Stromal cell of bone marrow (primary cell): Measurements from ENCODE around the gene OMG.
"Not testable (repeated sequence)": the region's sequence is repeated elsewhere in the genome, so short reads cannot be mapped to it uniquely, and the experiment has no call there.

Experiments
- DNase-seq: peaks from one replicate; pipeline ENCODE4 v3.0.0-alpha.2; 2012; ENCODE audit warnings: low read depth

Gene OMG

GRCh38 chr17:31262923-31263322 is 34.1 kb downstream of the OMG start:
- DNase-seq = not testable (repeated sequence)

GRCh38 chr17:31261601-31262000 is 35.4 kb downstream of the OMG start:
- DNase-seq = no peak

- no peak for DNase-seq
Measured at GRCh38 chr17:31260151-31260550, 36.9 kb downstream of the OMG start.

DNA sequence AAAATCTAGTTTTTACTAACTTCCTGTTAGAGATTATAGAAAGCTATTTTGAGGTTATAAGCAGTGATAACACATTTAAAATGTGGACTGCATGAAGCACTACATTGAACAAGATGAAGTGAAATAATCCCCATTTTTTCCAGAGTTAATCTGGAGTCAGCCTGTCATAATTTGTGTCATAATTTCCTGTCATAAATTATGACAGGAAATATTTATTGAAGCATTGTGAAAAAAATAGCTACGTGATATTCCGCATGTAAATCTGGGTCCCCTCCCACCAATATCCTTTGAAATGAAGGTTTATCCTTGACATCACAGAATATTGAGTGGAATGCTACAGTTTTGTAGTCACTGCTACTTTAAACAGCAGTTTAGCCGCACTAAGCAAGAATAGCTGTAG is 40.1 kb downstream of the OMG start:
- DNase-seq = no peak

DNA sequence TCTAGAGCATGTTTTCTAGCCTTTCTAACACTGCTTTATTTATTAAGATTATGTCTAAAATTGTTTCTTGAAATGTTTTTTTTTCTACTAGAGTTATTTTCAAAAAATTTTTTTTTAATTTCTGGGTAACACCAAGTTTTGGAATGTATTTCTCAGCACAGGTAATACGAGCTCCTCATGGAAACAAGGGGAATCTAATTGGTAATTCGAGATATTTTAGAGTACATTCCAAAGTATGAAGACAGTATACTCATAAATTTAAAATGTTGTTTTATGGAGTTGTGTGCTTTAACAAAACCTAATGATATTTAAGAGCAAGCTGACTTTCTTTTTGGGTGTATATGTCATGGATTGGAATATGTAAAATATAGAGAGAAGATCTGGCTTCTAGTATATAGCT is 42.4 kb downstream of the OMG start:
- DNase-seq = no peak

- DNase-seq = no peak
Measured at GRCh38 chr17:31252741-31253140, 44.3 kb downstream of the OMG start.

GRCh38 chr17:31251970-31252328 is 45.1 kb downstream of the OMG start:
- DNase-seq = no peak

DNA sequence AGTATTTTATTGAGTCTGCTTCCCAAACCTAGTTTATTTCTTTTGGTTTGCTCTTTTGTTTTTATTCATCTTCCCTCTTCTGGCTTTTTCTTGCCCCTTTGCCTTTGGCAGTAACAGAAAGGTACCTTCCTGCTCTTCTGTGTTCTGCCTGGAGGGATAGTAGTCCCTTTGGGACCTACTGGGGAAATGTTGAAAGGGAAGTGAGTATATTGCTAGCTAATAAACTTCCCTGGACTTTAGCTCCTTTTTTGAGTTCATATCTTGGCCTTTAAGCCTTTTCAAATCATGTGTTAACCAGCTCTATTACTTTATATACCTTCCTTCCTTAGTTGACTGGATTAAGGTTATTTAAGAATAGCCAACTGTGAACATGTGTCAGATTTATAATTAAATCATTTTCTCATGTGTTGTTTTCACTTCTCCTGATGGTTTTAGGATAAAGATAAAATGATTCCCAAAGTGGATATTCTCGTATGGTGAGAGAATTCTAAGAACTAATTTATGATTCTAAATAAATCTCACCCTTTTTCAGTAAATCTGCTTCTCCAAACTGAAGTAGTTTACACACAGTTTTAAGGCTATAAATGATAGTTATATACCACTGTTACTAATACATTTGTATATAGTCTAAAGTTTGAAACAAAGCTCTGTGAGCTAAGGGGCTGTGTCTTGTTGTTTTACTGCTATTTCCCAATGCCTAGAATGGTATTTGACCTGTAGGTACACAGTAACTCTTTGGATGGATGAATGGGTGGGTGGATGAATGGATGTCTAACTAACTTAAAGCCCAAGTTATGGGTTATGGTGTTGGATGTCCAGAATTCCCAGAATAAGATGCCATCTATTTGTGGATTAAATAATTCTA is 45.7 kb downstream of the OMG start:
- DNase-seq = no peak

- no peak for DNase-seq
Measured at GRCh38 chr17:31250229-31250628, 46.8 kb downstream of the OMG start.

DNA sequence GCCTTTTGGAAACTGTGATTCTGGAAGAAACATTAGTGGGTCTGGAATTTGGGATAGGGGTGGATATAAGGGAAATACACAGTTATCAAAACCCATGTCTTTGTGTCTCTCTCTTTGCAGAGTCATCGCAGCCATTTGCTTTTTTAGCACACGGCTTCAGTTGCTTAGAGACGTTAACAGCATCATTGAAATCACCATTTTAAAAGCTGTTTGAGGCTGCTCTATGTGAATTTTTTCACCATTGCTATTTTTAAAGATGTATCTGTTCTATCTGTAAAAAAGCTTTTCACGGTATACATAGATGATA is 47.3 kb downstream of the OMG start:
- no peak for DNase-seq

GRCh38 chr17:31248986-31249834 is 47.8 kb downstream of the OMG start:
- no peak for DNase-seq
